GM18951 (cell line): ENCODE results near the gene DYNC1LI1.

Experiments used
- POLR2A ChIP-seq: IDR thresholded peaks from 4 replicates; pipeline ENCODE4 v1.6.1; 2011; ENCODE audit warnings: mild to moderate bottlenecking; ENCODE audit not compliant: insufficient read length, insufficient read depth; ENCODE audit errors: extremely low read depth
- in situ Hi-C: fragments of 300-500 bp; cut with MboI; formaldehyde crosslinking; loops from one replicate; pipeline ENCODE4 v1.12.0; 2022; ENCODE audit warnings: low sequenced_read_pairs, mixed read lengths, inconsistent platforms; ENCODE audit not compliant: unreplicated experiment

Gene DYNC1LI1

GRCh38 chr3:32488474-32489008, 82.1 kb downstream of the DYNC1LI1 start:
- no peak for TF ChIP-seq POLR2A
- in situ Hi-C loops, result no loop called here

DNA sequence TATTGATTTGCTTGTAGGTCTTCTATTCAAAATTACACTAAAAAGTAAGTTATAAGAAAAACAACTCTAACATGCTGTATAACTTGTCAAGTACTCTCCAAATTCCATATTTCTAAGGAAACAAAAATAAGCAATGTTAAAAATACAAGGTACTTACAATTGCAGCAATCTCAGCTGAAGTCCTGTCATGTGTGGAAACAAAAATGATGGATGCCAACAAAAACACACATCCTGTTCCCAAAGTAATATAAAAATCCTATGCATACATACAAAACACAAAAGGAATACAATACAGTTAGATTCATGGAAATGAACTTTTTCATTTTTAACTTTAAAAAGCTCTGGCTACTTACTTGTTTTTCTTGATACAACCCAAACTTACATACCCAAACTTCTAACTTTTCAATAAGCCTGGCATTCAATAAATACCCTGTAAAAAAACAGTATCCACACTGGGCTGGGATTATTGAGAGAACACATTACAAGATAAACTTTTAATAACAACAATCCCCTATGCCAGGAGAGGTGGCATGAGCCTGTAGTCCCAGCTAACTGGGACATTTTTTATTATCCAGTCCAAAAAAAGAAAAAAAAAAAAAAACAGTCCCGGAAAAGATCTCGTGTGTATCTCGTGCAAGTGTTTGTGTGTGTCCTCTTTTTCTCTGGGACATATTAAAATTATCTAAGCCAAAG, 82.7 kb downstream of the DYNC1LI1 start:
- no peak for TF ChIP-seq POLR2A
- in situ Hi-C loops, result no loop called here

GRCh38 chr3:32484436-32484835, 86.2 kb downstream of the DYNC1LI1 start:
- in situ Hi-C loops, result no loop called here
- TF ChIP-seq POLR2A, result no peak

DNA sequence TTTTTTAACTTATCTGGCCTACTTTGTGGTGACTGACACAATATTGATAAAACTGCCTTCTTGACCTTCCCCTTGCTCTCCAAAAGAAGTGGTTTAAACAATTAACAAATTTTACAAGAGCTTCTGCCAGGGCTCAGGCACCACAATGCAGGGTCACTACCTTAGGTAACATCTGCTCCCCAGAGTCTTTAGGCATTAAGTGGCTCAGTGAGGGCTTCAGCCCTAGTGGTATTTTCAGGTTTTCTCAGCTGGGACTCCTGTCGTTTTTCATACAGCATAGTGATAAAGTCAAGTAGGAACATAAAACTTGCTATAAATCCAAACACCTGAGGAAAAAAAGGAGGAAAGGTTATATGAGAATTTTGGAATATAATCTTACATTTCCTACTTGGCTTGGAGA, 86.9 kb downstream of the DYNC1LI1 start:
- in situ Hi-C loops, result no loop called here
- no peak for TF ChIP-seq POLR2A

- in situ Hi-C loops, result no loop called here
- no peak for TF ChIP-seq POLR2A
These were observed 88.0 kb downstream of the DYNC1LI1 start for GRCh38 chr3:32482693-32483092.

DNA sequence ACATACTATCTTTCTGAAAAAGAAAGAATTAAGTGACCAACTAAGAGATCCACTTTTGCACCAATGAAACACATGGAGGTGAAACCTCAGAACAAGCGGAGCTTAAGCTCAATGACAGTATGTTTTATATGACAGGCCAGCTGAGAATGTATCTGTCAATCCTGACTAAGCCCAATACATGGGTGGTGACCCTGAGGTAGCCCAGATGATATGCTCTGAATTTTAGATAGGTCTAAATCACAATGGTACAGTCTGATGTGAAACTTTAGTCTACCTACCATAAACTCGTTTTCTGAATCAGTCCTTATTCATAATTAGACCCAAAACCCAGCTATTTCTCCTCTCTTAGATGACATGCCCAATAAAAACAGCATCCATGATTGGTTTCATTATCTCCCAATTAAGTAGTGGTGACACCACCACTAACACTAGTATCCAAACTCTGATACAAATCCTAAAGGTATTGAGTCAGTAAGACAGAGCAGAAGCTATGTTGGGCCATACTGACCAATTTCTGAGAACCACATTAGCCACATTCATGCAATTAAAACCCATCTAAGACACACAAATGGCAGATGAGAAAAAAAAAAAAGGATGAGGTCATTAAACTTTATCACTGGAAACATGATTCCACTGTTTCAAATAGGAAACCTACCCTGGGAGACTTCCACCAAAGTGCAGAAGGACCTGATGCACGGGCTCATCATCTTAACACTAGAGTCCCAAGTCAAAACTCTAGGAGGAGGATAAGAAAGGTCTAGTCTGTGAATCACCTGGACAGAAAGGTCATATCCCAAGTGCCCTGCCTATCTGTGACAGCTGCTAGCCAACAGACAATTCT, 88.6 kb downstream of the DYNC1LI1 start:
- no peak for TF ChIP-seq POLR2A
- in situ Hi-C loops, result no loop called here

- TF ChIP-seq POLR2A, result no peak
- in situ Hi-C loops, result no loop called here
These were observed 90.1 kb downstream of the DYNC1LI1 start for GRCh38 chr3:32480604-32481003.
